HG03066 (cell line): ENCODE measurements around the gene HOXA10.

ENCODE experiments used
- ATAC-seq: cut with Tn5 transposase; IDR thresholded peaks from one replicate; pipeline ENCODE4 v1.9.1; 2021; ENCODE audit warnings: low read depth; ENCODE audit not compliant: unreplicated experiment

Gene HOXA10

GRCh38 chr7:27191833-27192545 is 17.9 kb upstream of the HOXA10 start:
- no peak for ATAC-seq

DNA sequence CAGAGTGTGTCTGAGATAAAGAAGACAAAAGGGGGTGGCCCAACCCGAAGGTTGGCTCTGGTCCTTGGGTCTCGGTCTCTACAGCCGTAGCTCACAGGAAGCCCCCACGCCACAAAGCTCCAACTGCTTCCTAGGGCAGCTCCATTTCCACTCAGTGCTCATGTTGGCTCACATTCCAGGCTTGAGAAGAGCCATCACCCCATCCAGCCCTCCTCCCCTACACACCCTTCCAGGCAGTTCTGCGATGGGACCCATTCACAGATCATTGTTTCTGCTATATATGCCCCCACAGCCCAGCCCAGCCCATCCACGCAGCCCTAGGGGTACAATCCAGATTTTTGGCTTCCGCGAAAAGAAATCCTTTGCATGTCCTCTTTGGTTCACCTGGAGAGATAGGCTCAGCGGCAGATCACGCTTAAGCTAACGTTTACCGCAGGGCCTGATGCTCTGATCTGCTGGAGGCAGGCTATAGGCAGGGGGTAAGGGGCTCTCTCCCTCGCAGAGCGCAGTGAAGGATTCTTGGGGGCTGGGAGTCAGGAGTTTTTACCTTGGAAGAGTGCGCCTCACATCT is 17.1 kb upstream of the HOXA10 start:
- no peak for ATAC-seq

- ATAC-seq = no peak
These were observed 16.1 kb upstream of the HOXA10 start for GRCh38 chr7:27189997-27190748.

DNA sequence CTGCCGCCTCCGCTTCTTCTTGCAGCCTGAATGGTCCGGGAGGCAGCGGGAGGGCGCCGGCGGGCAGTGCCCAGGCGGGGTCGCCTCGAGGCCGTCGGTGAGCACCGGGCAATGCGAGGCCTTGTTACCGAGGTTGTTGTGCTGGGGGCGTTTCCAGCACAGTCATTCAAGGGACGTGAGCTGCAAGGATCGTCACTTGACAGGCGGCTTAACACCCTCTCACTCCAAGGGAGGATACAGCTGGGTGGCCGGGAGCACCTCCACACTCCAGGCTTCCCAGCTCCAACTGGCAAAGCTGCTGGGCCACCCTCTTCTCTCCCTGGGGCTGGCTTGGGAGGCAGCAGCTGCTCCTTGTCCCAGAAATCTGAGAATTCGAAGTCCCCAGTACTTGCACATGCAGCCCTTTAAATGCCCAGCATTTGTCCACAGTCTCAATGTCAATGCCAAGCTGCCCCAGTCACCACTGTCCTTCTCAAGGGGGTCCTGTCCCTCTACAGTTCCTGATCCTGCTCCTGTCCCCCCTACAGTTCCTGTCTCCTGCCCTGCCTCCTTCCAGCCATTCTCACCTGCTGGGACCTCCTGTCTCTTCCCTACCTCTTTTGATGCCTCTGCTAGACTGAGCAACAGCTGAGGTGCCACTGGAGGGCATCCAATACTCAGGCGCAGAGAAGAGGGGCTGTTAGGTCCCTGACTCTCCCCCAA is 15.3 kb upstream of the HOXA10 start:
- no peak for ATAC-seq

- no peak for ATAC-seq
These were observed 14.5 kb upstream of the HOXA10 start for GRCh38 chr7:27188386-27189294.

- no peak for ATAC-seq
These were observed 13.6 kb upstream of the HOXA10 start for GRCh38 chr7:27187475-27188385.

DNA sequence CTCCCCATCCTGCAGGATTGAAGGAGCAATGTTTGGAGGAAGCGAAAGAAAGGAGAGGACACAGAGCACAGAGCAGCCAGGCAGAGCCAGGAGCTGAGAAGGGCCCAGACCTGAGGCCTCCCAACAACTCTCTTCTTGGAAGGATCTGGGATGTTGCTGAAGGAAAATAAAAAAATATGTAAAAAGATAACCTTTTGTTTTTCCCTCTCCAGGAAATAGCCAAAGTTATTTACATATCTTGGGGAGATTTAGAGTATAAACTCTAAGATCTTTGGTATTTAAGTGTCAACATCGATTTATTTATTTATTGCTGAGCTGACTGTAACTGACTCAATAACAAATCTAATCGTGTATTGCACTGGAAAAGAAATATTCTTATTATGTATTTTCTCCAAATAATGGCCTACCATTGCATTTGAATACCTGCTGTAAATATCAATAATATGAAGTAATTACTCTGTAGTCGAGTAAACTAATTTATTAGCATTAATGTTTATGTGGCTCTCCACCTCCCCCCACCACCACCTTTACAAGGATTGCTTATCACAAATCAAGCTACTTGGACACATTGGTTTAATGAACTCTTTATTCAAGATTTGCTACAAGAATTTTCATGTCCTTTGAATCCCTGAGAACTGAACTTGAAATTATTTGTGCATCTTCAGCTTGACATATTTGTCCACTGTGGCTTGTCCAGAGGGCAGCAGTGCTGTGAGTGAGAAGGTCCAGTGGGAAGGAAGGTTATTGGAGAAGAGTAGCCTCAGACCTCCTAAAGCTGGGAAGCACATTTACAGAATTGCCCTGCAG is 12.8 kb upstream of the HOXA10 start:
- ATAC-seq = no peak

- no peak for ATAC-seq
These were observed 11.9 kb upstream of the HOXA10 start for GRCh38 chr7:27185854-27186667.

- ATAC-seq = no peak
These were observed 11.1 kb upstream of the HOXA10 start, which contains the start of gene HOXA11 for GRCh38 chr7:27185013-27185853. TSS of gene HOXA11 (minus strand) at chr7:27185232. CDS start at chr7:27185144, 88 bp downstream.

DNA sequence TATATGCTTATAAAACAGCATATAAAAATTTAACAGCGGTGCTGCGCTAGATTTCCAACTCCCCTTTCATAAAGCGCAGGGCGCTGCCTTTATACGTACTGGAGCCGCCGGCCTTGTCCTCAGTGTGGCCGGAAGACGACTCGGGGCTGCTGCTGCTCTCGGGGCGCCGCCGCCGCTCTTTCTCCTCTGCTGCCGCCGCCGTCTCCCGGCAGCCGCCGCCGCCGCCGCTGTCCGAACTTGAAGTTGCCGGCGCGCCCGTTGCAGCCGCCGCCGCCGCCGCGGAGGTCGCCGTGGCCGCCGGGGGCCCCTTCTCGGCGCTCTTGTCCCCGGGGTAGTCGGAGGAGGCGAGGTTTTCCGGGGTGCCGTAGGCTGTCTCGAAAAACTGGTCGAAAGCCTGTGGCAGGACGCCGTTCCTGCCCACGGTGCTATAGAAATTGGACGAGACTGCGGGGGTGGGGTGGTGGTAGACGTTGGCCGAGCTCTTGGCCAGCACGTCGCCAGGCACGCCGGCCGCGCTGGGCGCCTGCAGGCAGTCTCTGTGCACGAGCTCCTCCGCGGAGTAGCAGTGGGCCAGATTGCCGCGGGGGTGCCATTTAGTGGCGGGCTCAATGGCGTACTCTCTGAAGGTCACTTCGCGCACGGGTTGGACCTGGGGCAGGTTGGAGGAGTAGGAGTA is 10.4 kb upstream of the HOXA10 start:
- ATAC-seq = no peak

GRCh38 chr7:27183682-27184336 is 9.7 kb upstream of the HOXA10 start:
- no peak for ATAC-seq

DNA sequence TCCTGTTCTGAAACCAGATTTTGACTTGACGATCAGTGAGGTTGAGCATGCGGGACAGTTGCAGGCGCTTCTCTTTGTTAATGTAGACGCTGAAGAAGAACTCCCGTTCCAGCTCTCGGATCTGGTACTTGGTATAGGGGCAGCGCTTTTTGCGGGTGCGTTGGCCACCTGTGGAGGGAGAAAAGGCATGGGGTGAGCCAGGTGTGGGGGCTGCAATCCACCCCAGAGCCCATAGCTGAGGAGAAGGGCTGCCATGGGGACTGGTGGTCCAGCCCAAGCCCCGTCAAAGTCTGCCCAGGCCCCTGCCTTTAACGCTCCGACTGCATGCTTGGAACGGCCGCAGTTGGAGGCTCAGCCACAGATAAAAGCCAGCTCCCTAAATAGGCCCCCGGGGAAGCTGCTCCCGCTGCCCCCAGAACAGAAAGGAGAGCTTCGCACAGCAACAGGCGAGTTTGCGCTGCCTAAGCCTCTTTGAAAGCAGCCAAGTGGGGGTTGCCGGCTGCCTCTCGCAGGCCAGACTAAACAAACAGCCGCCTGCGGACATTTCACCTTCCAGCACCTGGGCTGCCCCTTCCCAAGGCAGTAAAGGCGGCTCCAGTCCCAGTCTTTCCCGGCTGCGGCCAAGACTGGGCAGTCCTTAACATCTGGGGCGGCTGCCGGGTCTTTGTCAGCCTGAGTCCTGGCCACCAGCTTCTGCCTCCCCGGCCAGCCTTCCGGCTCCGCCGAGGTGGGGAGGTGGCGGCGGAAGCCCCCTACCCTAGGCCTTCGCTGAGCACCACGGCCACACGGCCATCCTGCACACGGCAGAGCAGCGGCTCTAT is 9.0 kb upstream of the HOXA10 start:
- ATAC-seq = no peak

DNA sequence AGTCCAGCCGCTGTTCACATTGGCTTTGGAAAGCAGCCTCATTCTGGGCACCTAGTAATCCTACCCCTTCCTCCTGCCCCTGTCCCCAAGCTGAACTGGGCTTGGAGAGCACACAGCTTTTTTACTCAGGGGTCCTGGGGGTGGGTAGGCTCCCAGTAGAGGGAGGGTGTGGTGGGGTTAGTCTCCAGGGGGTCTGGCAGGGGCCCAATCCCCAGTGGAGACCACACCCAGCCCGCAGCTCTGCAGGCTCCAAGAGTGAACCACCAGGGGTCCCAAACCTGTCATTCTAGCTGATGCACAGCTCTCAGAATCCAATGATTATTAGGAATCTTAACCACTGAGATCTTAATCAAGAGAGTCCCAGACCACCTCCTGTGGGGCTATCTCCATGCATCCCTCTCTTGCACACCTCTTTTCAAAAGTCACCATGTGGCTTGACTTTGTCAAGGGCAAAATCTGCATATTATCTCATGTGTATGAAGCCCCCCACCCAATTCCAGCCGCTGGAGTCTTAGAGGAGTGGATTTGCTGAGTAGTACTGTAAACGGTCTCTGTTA is 8.2 kb upstream of the HOXA10 start:
- ATAC-seq = no peak

- no peak for ATAC-seq
These were observed 7.7 kb upstream of the HOXA10 start for GRCh38 chr7:27181795-27182275.
